K562 (cell line): ENCODE data around the gene SOX12. TPM values are rescaled to one million over a fixed set of nuclear protein-coding genes. Genes with fewer than 3 reads are reported as not detected.

Experiments
- BCOR ChIP-seq: fragments of 450-650 bp; IDR thresholded peaks from 2 replicates; pipeline ENCODE4 v1.6.1; 2016
- BRD4 ChIP-seq: fragments of 200-600 bp; sonication (generic); IDR thresholded peaks from 2 replicates; pipeline ENCODE4 v1.6.1; 2017; ENCODE audit warnings: inconsistent platforms
- CREB1 ChIP-seq, 2 experiments: sonication (generic) in 1 of 2; formaldehyde crosslinking in 1 of 2; IDR thresholded peaks; 2 replicates each; pipeline versions ENCODE4 v1.6.1 to v1.8.0; 2012 to 2022; ENCODE audit warnings: inconsistent platforms in 1 of 2, mild to moderate bottlenecking in 1 of 2, missing genetic modification reagents in 1 of 2, moderate library complexity in 1 of 2
- CREM ChIP-seq: IDR thresholded peaks from 2 replicates; pipeline ENCODE4 v1.6.1; 2014; ENCODE audit warnings: antibody characterized with exemption, low read depth
- EGR1 ChIP-seq: fragments of 450-650 bp; conservative IDR thresholded peaks from 2 replicates; pipeline ENCODE4 v1.6.1; 2017; ENCODE audit warnings: mild to moderate bottlenecking
- ERF ChIP-seq: fragments of 450-650 bp; formaldehyde crosslinking; IDR thresholded peaks from 2 replicates; pipeline ENCODE4 v1.4.0; 2020; ENCODE audit warnings: mild to moderate bottlenecking, mixed read lengths
- FIP1L1 ChIP-seq: fragments of 200-400 bp; formaldehyde crosslinking; IDR thresholded peaks from 2 replicates; pipeline ENCODE4 v1.6.1; 2018; ENCODE audit warnings: mild to moderate bottlenecking, low read depth, low read length; ENCODE audit not compliant: poor library complexity, severe bottlenecking
- FOXA3 ChIP-seq, 2 experiments: fragments of 450-650 bp in 1 of 2; sonication (generic) in 1 of 2; formaldehyde crosslinking; IDR thresholded peaks in 1 of 2; conservative IDR thresholded peaks in 1 of 2; 2 replicates each; pipeline versions ENCODE4 v1.4.0 to v1.8.0; 2020 to 2022; ENCODE audit warnings: mild to moderate bottlenecking in 2 of 2, missing genetic modification reagents in 1 of 2
- GABPB1 ChIP-seq: sonication (generic); formaldehyde crosslinking; IDR thresholded peaks from 2 replicates; pipeline ENCODE4 v1.8.0; 2022; ENCODE audit warnings: mild to moderate bottlenecking, missing genetic modification reagents
- GTF2F1 ChIP-seq: IDR thresholded peaks from 2 replicates; pipeline ENCODE4 v1.6.1; 2011; ENCODE audit warnings: low read depth, low read length, improper control_type of control experiment
- ILF3 ChIP-seq: fragments of 450-650 bp; IDR thresholded peaks from 2 replicates; pipeline ENCODE4 v1.6.1; 2018; ENCODE audit warnings: antibody characterized with exemption, mild to moderate bottlenecking, moderate library complexity, borderline replicate concordance
- KLF16 ChIP-seq: IDR thresholded peaks from 2 replicates; pipeline ENCODE4 v1.6.1; 2016; ENCODE audit warnings: antibody characterized with exemption
- MCM7 ChIP-seq, 2 experiments: fragments of 450-650 bp; IDR thresholded peaks; 2 replicates each; pipeline ENCODE4 v1.6.1; 2016 to 2018
- MECOM ChIP-seq: fragments of 250-450 bp; sonication (Bioruptor Pico); IDR thresholded peaks from 2 replicates; pipeline ENCODE4 v1.8.0; 2022; ENCODE audit warnings: inconsistent platforms
- NBN ChIP-seq: fragments of 450-650 bp; IDR thresholded peaks from 2 replicates; pipeline ENCODE4 v1.6.1; 2016; ENCODE audit warnings: low read depth, mild to moderate bottlenecking
- NRF1 ChIP-seq, 2 experiments: fragments of 450-650 bp; IDR thresholded peaks in 1 of 2; conservative IDR thresholded peaks in 1 of 2; 2 replicates each; pipeline ENCODE4 v1.6.1; 2014; ENCODE audit warnings: mild to moderate bottlenecking in 2 of 2
- RFX7 ChIP-seq: fragments of 250-450 bp; sonication (Bioruptor Pico); IDR thresholded peaks from 2 replicates; pipeline ENCODE4 v1.5.1; 2021; ENCODE audit warnings: mild to moderate bottlenecking
- SMAD4 ChIP-seq: fragments of 250-450 bp; sonication (Bioruptor Pico); conservative IDR thresholded peaks from 2 replicates; pipeline ENCODE4 v1.8.0; 2021; ENCODE audit warnings: inconsistent platforms, mild to moderate bottlenecking, moderate library complexity
- SMARCB1 ChIP-seq: IDR thresholded peaks from 2 replicates; pipeline ENCODE4 v1.6.1; 2011; ENCODE audit warnings: improper control_type of control experiment, low read depth; ENCODE audit not compliant: insufficient read length
- SUPT5H ChIP-seq: fragments of 450-650 bp; IDR thresholded peaks from 2 replicates; pipeline ENCODE4 v1.6.1; 2016
- TAF1 ChIP-seq: IDR thresholded peaks from 2 replicates; pipeline ENCODE4 v1.6.1; 2011; ENCODE audit warnings: mild to moderate bottlenecking, low read length, moderate library complexity; ENCODE audit not compliant: insufficient read depth, control insufficient read depth, severe bottlenecking; ENCODE audit errors: extremely low read depth
- TAF15 ChIP-seq: fragments of 200-400 bp; formaldehyde crosslinking; IDR thresholded peaks from 2 replicates; pipeline ENCODE4 v1.6.1; 2017; ENCODE audit warnings: mild to moderate bottlenecking, low read depth, low read length, moderate library complexity
- TFAM ChIP-seq: fragments of 250-450 bp; sonication (Bioruptor Pico); conservative IDR thresholded peaks from 2 replicates; pipeline ENCODE4 v1.5.0; 2021; ENCODE audit warnings: mild to moderate bottlenecking, moderate library complexity
- TSC22D4 ChIP-seq: fragments of 450-650 bp; IDR thresholded peaks from 2 replicates; pipeline ENCODE4 v1.6.1; 2016; ENCODE audit warnings: missing genetic modification characterization, missing biosample characterization, control low read depth
- polyA plus RNA-seq, 8 experiments: library from polyadenylated mRNA; depleted of rRNA in 4 of 8; stranded (reverse) in 5 of 8; unstranded in 3 of 8; fragments of >200 nt; fragmentation: Nextera tagmentation in 2 of 8; fragmentation: Illumina TruSeq in 1 of 8; extraction: Ambion mirVana in 2 of 8; extraction: Trizol in 1 of 8; gene quantifications; 2 replicates each; pipeline versions ENCODE4 v1.2.1 to v1.2.3, GENCODE V29; 2011 to 2014; ENCODE audit warnings: inconsistent platforms in 1 of 8, missing spikeins in 1 of 8
- total RNA-seq, 7 experiments: library from RNA; depleted of rRNA in 6 of 7; stranded (reverse); fragments of >200 nt in 6 of 7; fragmentation: Illumina TruSeq in 2 of 7; extraction: Trizol in 2 of 7; gene quantifications; 2 replicates each; pipeline versions ENCODE4 v1.2.1 to v1.2.3, GENCODE V29; 2011 to 2021; ENCODE audit warnings: low replicate concordance in 1 of 7
- TF ChIP-seq, protein P1 (sequence below): fragments of 450-650 bp; IDR thresholded peaks from 2 replicates; pipeline ENCODE4 v1.6.1; 2018; ENCODE audit not compliant: partially characterized antibody
- TF ChIP-seq, protein P2 (sequence below): fragments of 250-450 bp; sonication (Bioruptor Pico); IDR thresholded peaks from 2 replicates; pipeline ENCODE4 v1.8.0; 2021; ENCODE audit warnings: borderline replicate concordance, mild to moderate bottlenecking, moderate library complexity; ENCODE audit not compliant: poor library complexity, severe bottlenecking

The SOX12 gene
- total and polyA plus RNA-seq, 9 of the 15 experiments (the other 6 are each of a cell fraction or from before 2014, with no cell fraction given): 0.42 to 26.3 (median 2.6) TPM

DNA sequence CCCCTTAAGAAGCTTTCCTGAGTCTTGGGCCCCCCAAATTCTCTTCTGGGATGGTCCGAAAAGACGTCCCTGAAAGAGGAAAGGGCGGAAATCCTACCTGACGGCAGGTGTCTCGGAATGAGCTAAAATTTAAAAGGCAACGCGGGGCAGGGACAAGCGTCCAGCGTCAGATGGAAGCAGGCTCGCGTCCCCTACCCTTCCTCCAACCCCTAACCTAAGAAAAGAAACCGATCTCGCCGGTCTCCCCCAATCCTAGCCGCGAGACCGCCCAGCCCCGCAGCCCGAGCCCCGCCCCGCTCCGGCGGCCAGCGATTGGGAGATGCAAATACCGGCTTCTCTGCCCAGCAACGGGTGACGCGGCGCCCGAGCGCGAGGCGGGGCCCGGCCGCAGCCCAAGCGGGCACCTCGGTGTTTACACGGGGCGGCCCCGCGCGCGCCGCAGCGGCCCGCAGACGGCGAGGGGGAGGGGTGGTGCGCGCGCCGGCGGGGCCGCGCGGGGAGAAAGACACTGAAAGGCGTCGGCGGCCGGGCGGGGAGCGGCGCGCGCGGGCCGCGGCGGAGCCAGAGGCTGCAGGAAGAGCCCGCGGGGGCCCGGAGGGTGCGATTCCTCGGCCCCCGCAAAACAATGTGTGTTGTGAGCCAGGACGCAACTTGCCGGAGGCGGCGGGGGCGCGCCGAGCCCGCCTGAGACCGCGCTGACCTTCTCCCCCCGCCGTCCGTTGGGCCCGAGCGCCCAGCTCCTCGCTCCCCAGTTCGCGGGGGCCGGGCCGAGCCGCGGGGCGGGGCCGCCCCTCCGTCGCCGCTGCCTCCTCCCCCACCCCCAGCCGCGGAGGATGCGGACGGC lies at the start of gene SOX12 (continued):
- TF ChIP-seq CREB1 (IDR thresholded peaks at IDR 0.05) (peak; percentile 89), CREB1 (CRISPR knock-in tag; IDR thresholded peaks at IDR 0.05) (peak; percentile 96), TSC22D4 (no peak), ILF3 (0 out of 2 replicates have a peak, but pooled peaks have one; percentile 60), EGR1 (peak; percentile 59), FOXA3 (CRISPR knock-in tag; conservative IDR thresholded peaks at IDR 0.05 in 1 of 2, IDR thresholded peaks at IDR 0.05 in 1 of 2) (peak; percentile 69 to 92), SMARCB1 (no peak), GTF2F1 (peak; percentile 93; the same call in 1 of the 2 replicates), TFAM (CRISPR knock-in tag) (no peak), NRF1 (conservative IDR thresholded peaks at IDR 0.05 in 1 of 2, IDR thresholded peaks at IDR 0.05 in 1 of 2) (peak in 1 of 2 experiments; percentile 25; a peak in 2 of 4 replicates), CREM (peak; percentile 95), BCOR (no peak), SUPT5H (peak; percentile 63), ERF (0 out of 2 replicates have a peak, but pooled peaks have one; percentile 16), BRD4 (no peak), TAF1 (peak; percentile 50), SMAD4 (CRISPR knock-in tag) (peak; percentile 93), NBN (no peak), KLF16 (no peak), TAF15 (no peak), RFX7 (no peak), FIP1L1 (peak; percentile 60), MECOM (CRISPR knock-in tag) (no peak), MCM7 (IDR thresholded peaks at IDR 0.05) (no peak), GABPB1 (CRISPR knock-in tag) (0 out of 2 replicates have a peak, but pooled peaks have one; percentile 11)
- TF ChIP-seq, protein P1, sequence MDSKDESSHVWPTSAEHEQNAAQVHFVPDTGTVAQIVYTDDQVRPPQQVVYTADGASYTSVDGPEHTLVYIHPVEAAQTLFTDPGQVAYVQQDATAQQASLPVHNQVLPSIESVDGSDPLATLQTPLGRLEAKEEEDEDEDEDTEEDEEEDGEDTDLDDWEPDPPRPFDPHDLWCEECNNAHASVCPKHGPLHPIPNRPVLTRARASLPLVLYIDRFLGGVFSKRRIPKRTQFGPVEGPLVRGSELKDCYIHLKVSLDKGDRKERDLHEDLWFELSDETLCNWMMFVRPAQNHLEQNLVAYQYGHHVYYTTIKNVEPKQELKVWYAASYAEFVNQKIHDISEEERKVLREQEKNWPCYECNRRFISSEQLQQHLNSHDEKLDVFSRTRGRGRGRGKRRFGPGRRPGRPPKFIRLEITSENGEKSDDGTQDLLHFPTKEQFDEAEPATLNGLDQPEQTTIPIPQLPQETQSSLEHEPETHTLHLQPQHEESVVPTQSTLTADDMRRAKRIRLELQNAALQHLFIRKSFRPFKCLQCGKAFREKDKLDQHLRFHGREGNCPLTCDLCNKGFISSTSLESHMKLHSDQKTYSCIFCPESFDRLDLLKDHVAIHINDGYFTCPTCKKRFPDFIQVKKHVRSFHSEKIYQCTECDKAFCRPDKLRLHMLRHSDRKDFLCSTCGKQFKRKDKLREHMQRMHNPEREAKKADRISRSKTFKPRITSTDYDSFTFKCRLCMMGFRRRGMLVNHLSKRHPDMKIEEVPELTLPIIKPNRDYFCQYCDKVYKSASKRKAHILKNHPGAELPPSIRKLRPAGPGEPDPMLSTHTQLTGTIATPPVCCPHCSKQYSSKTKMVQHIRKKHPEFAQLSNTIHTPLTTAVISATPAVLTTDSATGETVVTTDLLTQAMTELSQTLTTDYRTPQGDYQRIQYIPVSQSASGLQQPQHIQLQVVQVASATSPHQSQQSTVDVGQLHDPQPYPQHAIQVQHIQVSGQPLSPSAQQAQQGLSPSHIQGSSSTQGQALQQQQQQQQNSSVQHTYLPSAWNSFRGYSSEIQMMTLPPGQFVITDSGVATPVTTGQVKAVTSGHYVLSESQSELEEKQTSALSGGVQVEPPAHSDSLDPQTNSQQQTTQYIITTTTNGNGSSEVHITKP: peak; percentile 87
- TF ChIP-seq, protein P2, sequence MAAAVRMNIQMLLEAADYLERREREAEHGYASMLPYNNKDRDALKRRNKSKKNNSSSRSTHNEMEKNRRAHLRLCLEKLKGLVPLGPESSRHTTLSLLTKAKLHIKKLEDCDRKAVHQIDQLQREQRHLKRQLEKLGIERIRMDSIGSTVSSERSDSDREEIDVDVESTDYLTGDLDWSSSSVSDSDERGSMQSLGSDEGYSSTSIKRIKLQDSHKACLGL (CRISPR knock-in tag): no peak
